H1 (cell line): ENCODE results near the gene CLDN24. TPM values are rescaled to one million over a fixed set of nuclear protein-coding genes. Genes with fewer than 3 reads are reported as not detected.

Source experiments
- CBX5 ChIP-seq: fragments of 300-800, 300-1000 bp; sonication (generic); IDR thresholded peaks from 2 replicates; pipeline ENCODE4 v1.7.1; 2016; ENCODE audit warnings: antibody characterized with exemption, low read length, low read depth
- CBX8 ChIP-seq: fragments of 300-800, 300-1000 bp; sonication (generic); IDR thresholded peaks from 2 replicates; pipeline ENCODE4 v1.7.1; 2016; ENCODE audit warnings: low read depth, low read length, borderline replicate concordance
- CHD7 ChIP-seq: fragments of 300-600 bp; sonication (generic); IDR thresholded peaks from 2 replicates; pipeline ENCODE4 v1.7.1; 2012; ENCODE audit warnings: low read length, moderate library complexity, mild to moderate bottlenecking, inconsistent platforms; ENCODE audit not compliant: insufficient replicate concordance
- EGR1 ChIP-seq: IDR thresholded peaks from 2 replicates; pipeline ENCODE4 v1.6.1; 2011; ENCODE audit warnings: low read depth, low read length, borderline replicate concordance
- NANOG ChIP-seq: IDR thresholded peaks from 2 replicates; pipeline ENCODE4 v1.6.1; 2011; ENCODE audit warnings: low read length, low read depth, mild to moderate bottlenecking, inconsistent platforms; ENCODE audit not compliant: insufficient read depth, poor library complexity, severe bottlenecking
- RFX5 ChIP-seq: IDR thresholded peaks from 2 replicates; pipeline ENCODE4 v1.6.1; 2011; ENCODE audit warnings: low read depth, low read length, improper control_type of control experiment, borderline replicate concordance
- RNF2 ChIP-seq: fragments of 200-900, 300-1000 bp; sonication (generic); IDR thresholded peaks from 2 replicates; pipeline ENCODE4 v1.7.1; 2016; ENCODE audit warnings: borderline replicate concordance, low read depth, mild to moderate bottlenecking, antibody characterized with exemption, low read length; ENCODE audit not compliant: poor library complexity, severe bottlenecking; ENCODE audit errors: missing control alignments
- SP4 ChIP-seq: IDR thresholded peaks from 2 replicates; pipeline ENCODE4 v1.6.1; 2012; ENCODE audit warnings: low read length, inconsistent platforms
- TAF1 ChIP-seq: IDR thresholded peaks from 2 replicates; pipeline ENCODE4 v1.6.1; 2011; ENCODE audit warnings: mild to moderate bottlenecking, low read depth, low read length
- TBP ChIP-seq: IDR thresholded peaks from 2 replicates; pipeline ENCODE4 v1.6.1; 2011; ENCODE audit warnings: low read depth, low read length, improper control_type of control experiment
- polyA plus RNA-seq, 7 experiments: library from polyadenylated mRNA; depleted of rRNA in 3 of 7; stranded (reverse) in 5 of 7; unstranded in 2 of 7; fragments of >200 nt in 5 of 7; fragments of 200-250 nt in 2 of 7; gene quantifications; 1 replicate in 5 of 7; 2 replicates in 1 of 7; 4 replicates in 1 of 7; pipeline versions ENCODE4 v1.2.1 to v1.2.3, GENCODE V29; 2011 to 2013; ENCODE audit warnings: missing spikeins in 2 of 7, mixed read lengths in 2 of 7
- total RNA-seq: library from RNA; stranded (reverse); fragmentation: NEBNext Ultra II Directional; extraction: Animal tissue kit (Norgen Biotek cat#: 25700); gene quantifications from 2 replicates; pipeline ENCODE4 v1.2.1, GENCODE V29; 2021

CLDN24 gene
- total and polyA plus RNA-seq, 2 of the 8 experiments (the other 6 are each of a cell fraction or from before 2014, with no cell fraction given), result not detected

- TF ChIP-seq CHD7 (no peak), SP4 (no peak), TBP (no peak), RNF2 (no peak), TAF1 (no peak), CBX8 (no peak), EGR1 (no peak), RFX5 (no peak), NANOG (no peak), CBX5 (no peak)
Measured at GRCh38 chr4:183320211-183321059, 1.8 kb downstream of the CLDN24 start, which contains the start of gene CLDN22 (continued).
